ENCODE results near the gene MRPS27.
A peak's percentile ranks its signal among the peaks of the same experiment; 100 is the strongest.

The MRPS27 gene

GRCh38 chr5:72280581-72281069 lies 39.4 kb downstream of the MRPS27 start:
- H3K9me3 ChIP-seq (ENCODE audit: control extremely low read depth in 1 of 5, control insufficient read depth in 4 of 5, insufficient read depth in 2 of 5, low read depth in 1 of 5, low read length in 4 of 5) = peaks cover 0 to 7% (median 0%) of the 10 kb centered on the region in 5 experiments
- ChIA-PET CTCF (interaction anchor here (1.0 to 1.6 kb wide), 6 partner anchors 11 to 497 kb away, joined by 3 to 5 read pairs (median 4); no protein-coding TSS in a partner anchor), POLR2A (interaction anchor here (1.0 kb wide), 1 partner anchor 39 kb away, joined by 4 read pairs; the partner anchor contains the start of genes MRPS27 and PTCD2)
- H3K27ac ChIP-seq (ENCODE audit: insufficient read depth in 1 of 2, low read depth in 1 of 2, low read length in 2 of 2, poor library complexity in 1 of 2, severe bottlenecking in 2 of 2) = no peak overlapping the region
- peaks cover 2 to 31% (median 10%) of the 10 kb centered on the region in 4 experiments for H3K36me3 ChIP-seq (ENCODE audit: control insufficient read depth in 4 of 4, insufficient read depth in 4 of 4, low read length in 3 of 4)
- WGBS (ENCODE audit: insufficient coverage) = 40% methylated on average over 1 of the region's 2 CpGs
- DNase-seq = peak; percentile 31 to 50 (median 40)
- peaks cover 0 to 3% (median 1%) of the 10 kb centered on the region in 4 experiments for H3K4me1 ChIP-seq (ENCODE audit: control extremely low read depth in 1 of 4, control insufficient read depth in 4 of 4, insufficient read depth in 4 of 4, low read length in 3 of 4)
- H3K27me3 ChIP-seq (replicated peaks in 2 of 5; ENCODE audit: control insufficient read depth in 4 of 5, insufficient read depth in 5 of 5, low read length in 4 of 5) = no peaks in the 10 kb centered on the region
- no peak overlapping the region for H3K4me3 ChIP-seq (ENCODE audit: control insufficient read depth in 1 of 7, extremely low read depth in 1 of 7, insufficient read depth in 4 of 7, low read depth in 2 of 7, low read length in 6 of 7)

DNA sequence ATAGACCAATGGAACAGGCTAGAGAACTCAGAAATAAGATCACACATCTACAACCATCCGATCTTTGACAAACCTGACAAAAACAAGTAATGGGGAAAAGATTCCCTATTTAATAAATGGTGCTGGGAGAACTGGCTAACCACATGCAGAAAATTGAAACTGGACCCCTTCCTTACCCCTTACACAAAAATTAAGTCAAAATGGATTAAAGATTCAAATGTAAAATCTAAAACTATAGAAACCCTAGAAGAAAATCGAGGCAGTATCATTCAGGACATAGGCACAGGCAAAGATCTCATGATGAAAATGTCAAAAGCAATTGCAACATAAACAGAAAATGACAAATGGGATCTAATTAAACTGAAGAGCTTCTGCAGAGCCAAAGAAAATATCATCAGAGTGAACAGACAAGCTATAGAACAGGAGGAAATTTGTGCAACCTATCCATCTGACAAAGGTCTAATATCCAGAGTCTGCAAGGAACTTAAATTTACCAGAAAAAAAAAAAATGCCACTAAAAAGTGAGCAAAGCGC lies 43.8 kb downstream of the MRPS27 start:
- H3K27me3 ChIP-seq (replicated peaks in 2 of 5; ENCODE audit: control insufficient read depth in 4 of 5, insufficient read depth in 5 of 5, low read length in 4 of 5) = no peaks in the 10 kb centered on the region
- H3K4me3 ChIP-seq (ENCODE audit: control insufficient read depth in 1 of 7, extremely low read depth in 1 of 7, insufficient read depth in 4 of 7, low read depth in 2 of 7, low read length in 6 of 7) = no peak overlapping the region
- peaks cover 0 to 7% (median 0%) of the 10 kb centered on the region in 5 experiments for H3K9me3 ChIP-seq (ENCODE audit: control extremely low read depth in 1 of 5, control insufficient read depth in 4 of 5, insufficient read depth in 2 of 5, low read depth in 1 of 5, low read length in 4 of 5)
- WGBS (ENCODE audit: insufficient coverage) = no CpG with 5 or more reads among the region's 3 CpGs
- H3K4me1 ChIP-seq (ENCODE audit: control extremely low read depth in 1 of 4, control insufficient read depth in 4 of 4, insufficient read depth in 4 of 4, low read length in 3 of 4) = peaks cover 0 to 2% (median 0%) of the 10 kb centered on the region in 4 experiments
- POLR2A ChIA-PET = no interaction called here
- CTCF ChIA-PET = no interaction called here
- peaks cover 7 to 26% (median 16%) of the 10 kb centered on the region in 4 experiments for H3K36me3 ChIP-seq (ENCODE audit: control insufficient read depth in 4 of 4, insufficient read depth in 4 of 4, low read length in 3 of 4)
- no peak for DNase-seq
- H3K27ac ChIP-seq (ENCODE audit: insufficient read depth in 1 of 2, low read depth in 1 of 2, low read length in 2 of 2, poor library complexity in 1 of 2, severe bottlenecking in 2 of 2) = no peak overlapping the region

GRCh38 chr5:72273547-72273946 lies 46.5 kb downstream of the MRPS27 start:
- ChIA-PET POLR2A (no interaction called here), CTCF (interaction anchor here (1.2 kb wide), 1 partner anchor 35 kb away, joined by 3 read pairs; no protein-coding TSS in a partner anchor)
- H3K27me3 ChIP-seq (replicated peaks in 2 of 5; ENCODE audit: control insufficient read depth in 4 of 5, insufficient read depth in 5 of 5, low read length in 4 of 5) = no peaks in the 10 kb centered on the region
- WGBS (ENCODE audit: insufficient coverage) = 100% methylated on average over 2 of the region's 7 CpGs
- no peaks in the 10 kb centered on the region for H3K4me1 ChIP-seq (ENCODE audit: control extremely low read depth in 1 of 4, control insufficient read depth in 4 of 4, insufficient read depth in 4 of 4, low read length in 3 of 4)
- H3K4me3 ChIP-seq (ENCODE audit: control insufficient read depth in 1 of 7, extremely low read depth in 1 of 7, insufficient read depth in 4 of 7, low read depth in 2 of 7, low read length in 6 of 7) = no peak overlapping the region
- H3K9me3 ChIP-seq (ENCODE audit: control extremely low read depth in 1 of 5, control insufficient read depth in 4 of 5, insufficient read depth in 2 of 5, low read depth in 1 of 5, low read length in 4 of 5) = peaks cover 0 to 7% (median 0%) of the 10 kb centered on the region in 5 experiments
- DNase-seq = no peak
- H3K36me3 ChIP-seq (ENCODE audit: control insufficient read depth in 4 of 4, insufficient read depth in 4 of 4, low read length in 3 of 4) = peaks cover 5 to 24% (median 16%) of the 10 kb centered on the region in 4 experiments
- H3K27ac ChIP-seq (ENCODE audit: insufficient read depth in 1 of 2, low read depth in 1 of 2, low read length in 2 of 2, poor library complexity in 1 of 2, severe bottlenecking in 2 of 2) = no peak overlapping the region

GRCh38 chr5:72272398-72272797 lies 47.6 kb downstream of the MRPS27 start:
- H3K36me3 ChIP-seq (ENCODE audit: control insufficient read depth in 4 of 4, insufficient read depth in 4 of 4, low read length in 3 of 4) = peaks cover 7 to 19% (median 14%) of the 10 kb centered on the region in 4 experiments
- POLR2A ChIA-PET = no interaction called here
- CTCF ChIA-PET = interaction anchor here (0.9 to 1.8 kb wide), 3 partner anchors 24 to 35 kb away, joined by 3 to 5 read pairs (median 4); no protein-coding TSS in a partner anchor
- H3K4me1 ChIP-seq (ENCODE audit: control extremely low read depth in 1 of 4, control insufficient read depth in 4 of 4, insufficient read depth in 4 of 4, low read length in 3 of 4) = no peaks in the 10 kb centered on the region
- H3K9me3 ChIP-seq (ENCODE audit: control extremely low read depth in 1 of 5, control insufficient read depth in 4 of 5, insufficient read depth in 2 of 5, low read depth in 1 of 5, low read length in 4 of 5) = peaks cover 0 to 3% (median 0%) of the 10 kb centered on the region in 5 experiments
- WGBS (ENCODE audit: insufficient coverage) = 100% methylated on average over 3 of the region's 4 CpGs
- H3K27me3 ChIP-seq (replicated peaks in 2 of 5; ENCODE audit: control insufficient read depth in 4 of 5, insufficient read depth in 5 of 5, low read length in 4 of 5) = no peaks in the 10 kb centered on the region
- no peak overlapping the region for H3K4me3 ChIP-seq (ENCODE audit: control insufficient read depth in 1 of 7, extremely low read depth in 1 of 7, insufficient read depth in 4 of 7, low read depth in 2 of 7, low read length in 6 of 7)
- DNase-seq = no peak
- no peak overlapping the region for H3K27ac ChIP-seq (ENCODE audit: insufficient read depth in 1 of 2, low read depth in 1 of 2, low read length in 2 of 2, poor library complexity in 1 of 2, severe bottlenecking in 2 of 2)

- H3K36me3 ChIP-seq (ENCODE audit: control insufficient read depth in 4 of 4, insufficient read depth in 4 of 4, low read length in 3 of 4) = peaks cover 7 to 19% (median 13%) of the 10 kb centered on the region in 4 experiments
- H3K4me1 ChIP-seq (ENCODE audit: control extremely low read depth in 1 of 4, control insufficient read depth in 4 of 4, insufficient read depth in 4 of 4, low read length in 3 of 4) = no peaks in the 10 kb centered on the region
- no peaks in the 10 kb centered on the region for H3K27me3 ChIP-seq (replicated peaks in 2 of 5; ENCODE audit: control insufficient read depth in 4 of 5, insufficient read depth in 5 of 5, low read length in 4 of 5)
- POLR2A ChIA-PET = no interaction called here
- DNase-seq = no peak
- CTCF ChIA-PET = interaction anchor here (0.7 to 1.8 kb wide), 5 partner anchors 24 to 85 kb away, joined by 3 to 5 read pairs (median 3); no protein-coding TSS in a partner anchor
- peaks cover 0 to 3% (median 0%) of the 10 kb centered on the region in 5 experiments for H3K9me3 ChIP-seq (ENCODE audit: control extremely low read depth in 1 of 5, control insufficient read depth in 4 of 5, insufficient read depth in 2 of 5, low read depth in 1 of 5, low read length in 4 of 5)
- no peak overlapping the region for H3K4me3 ChIP-seq (ENCODE audit: control insufficient read depth in 1 of 7, extremely low read depth in 1 of 7, insufficient read depth in 4 of 7, low read depth in 2 of 7, low read length in 6 of 7)
- no peak overlapping the region for H3K27ac ChIP-seq (ENCODE audit: insufficient read depth in 1 of 2, low read depth in 1 of 2, low read length in 2 of 2, poor library complexity in 1 of 2, severe bottlenecking in 2 of 2)
- 100% methylated on average over 2 of the region's 3 CpGs for WGBS (ENCODE audit: insufficient coverage)
Measured at GRCh38 chr5:72271702-72272101, 48.3 kb downstream of the MRPS27 start.

GRCh38 chr5:72270037-72270436 lies 50.0 kb downstream of the MRPS27 start:
- ChIA-PET POLR2A (no interaction called here), CTCF (interaction anchor here (0.6 to 2.1 kb wide), 5 partner anchors 8 to 490 kb away, joined by 3 to 4 read pairs (median 3); no protein-coding TSS in a partner anchor)
- WGBS (ENCODE audit: insufficient coverage) = no CpG with 5 or more reads among the region's 4 CpGs
- H3K36me3 ChIP-seq (ENCODE audit: control insufficient read depth in 4 of 4, insufficient read depth in 4 of 4, low read length in 3 of 4) = peaks cover 9 to 18% (median 13%) of the 10 kb centered on the region in 4 experiments
- no peaks in the 10 kb centered on the region for H3K4me1 ChIP-seq (ENCODE audit: control extremely low read depth in 1 of 4, control insufficient read depth in 4 of 4, insufficient read depth in 4 of 4, low read length in 3 of 4)
- no peak overlapping the region for H3K27ac ChIP-seq (ENCODE audit: insufficient read depth in 1 of 2, low read depth in 1 of 2, low read length in 2 of 2, poor library complexity in 1 of 2, severe bottlenecking in 2 of 2)
- no peaks in the 10 kb centered on the region for H3K27me3 ChIP-seq (replicated peaks in 2 of 5; ENCODE audit: control insufficient read depth in 4 of 5, insufficient read depth in 5 of 5, low read length in 4 of 5)
- DNase-seq = no peak
- no peaks in the 10 kb centered on the region for H3K9me3 ChIP-seq (ENCODE audit: control extremely low read depth in 1 of 5, control insufficient read depth in 4 of 5, insufficient read depth in 2 of 5, low read depth in 1 of 5, low read length in 4 of 5)
- H3K4me3 ChIP-seq (ENCODE audit: control insufficient read depth in 1 of 7, extremely low read depth in 1 of 7, insufficient read depth in 4 of 7, low read depth in 2 of 7, low read length in 6 of 7) = no peak overlapping the region

DNA sequence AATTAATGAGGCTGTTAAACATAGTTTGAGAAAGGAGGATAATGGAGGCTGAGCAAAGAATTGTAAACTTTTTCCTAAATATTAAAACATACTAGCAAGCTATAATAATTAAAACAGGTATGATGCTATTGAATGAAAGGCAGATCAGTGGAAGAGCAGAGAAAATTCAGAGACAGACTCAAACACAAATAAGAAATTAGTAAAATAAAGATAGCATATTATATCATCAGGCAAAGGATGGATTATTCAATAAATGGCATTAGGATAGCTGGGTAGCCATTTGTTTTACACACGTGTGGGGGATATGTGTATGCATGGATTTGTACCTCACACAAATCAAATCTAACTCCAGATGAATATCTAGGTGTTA lies 50.6 kb downstream of the MRPS27 start:
- no peak for DNase-seq
- ChIA-PET POLR2A (no interaction called here), CTCF (interaction anchor here (0.6 to 2.1 kb wide), 6 partner anchors 9 to 517 kb away, joined by 3 to 4 read pairs (median 3); no protein-coding TSS in a partner anchor)
- H3K4me3 ChIP-seq (ENCODE audit: control insufficient read depth in 1 of 7, extremely low read depth in 1 of 7, insufficient read depth in 4 of 7, low read depth in 2 of 7, low read length in 6 of 7) = no peak overlapping the region
- H3K9me3 ChIP-seq (ENCODE audit: control extremely low read depth in 1 of 5, control insufficient read depth in 4 of 5, insufficient read depth in 2 of 5, low read depth in 1 of 5, low read length in 4 of 5) = no peaks in the 10 kb centered on the region
- no peaks in the 10 kb centered on the region for H3K4me1 ChIP-seq (ENCODE audit: control extremely low read depth in 1 of 4, control insufficient read depth in 4 of 4, insufficient read depth in 4 of 4, low read length in 3 of 4)
- no peaks in the 10 kb centered on the region for H3K27me3 ChIP-seq (replicated peaks in 2 of 5; ENCODE audit: control insufficient read depth in 4 of 5, insufficient read depth in 5 of 5, low read length in 4 of 5)
- no CpG with 5 or more reads among the region's 1 CpG for WGBS (ENCODE audit: insufficient coverage)
- peaks cover 9 to 18% (median 12%) of the 10 kb centered on the region in 4 experiments for H3K36me3 ChIP-seq (ENCODE audit: control insufficient read depth in 4 of 4, insufficient read depth in 4 of 4, low read length in 3 of 4)
- no peak overlapping the region for H3K27ac ChIP-seq (ENCODE audit: insufficient read depth in 1 of 2, low read depth in 1 of 2, low read length in 2 of 2, poor library complexity in 1 of 2, severe bottlenecking in 2 of 2)

Data from common myeloid progenitor, CD34-positive (primary cell).